Fibroblast of skin of scalp (primary cell): ENCODE measurements around the gene NCCRP1.

Source experiments
- DNase-seq: peaks from one replicate; pipeline ENCODE4 v3.0.0-alpha.2; 2013

Gene NCCRP1

GRCh38 chr19:39165857-39166256 is 30.9 kb upstream of the NCCRP1 start:
- no peak for DNase-seq

GRCh38 chr19:39166571-39167391 is 30.0 kb upstream of the NCCRP1 start:
- no peak for DNase-seq

GRCh38 chr19:39167461-39168257 is 29.1 kb upstream of the NCCRP1 start:
- no peak for DNase-seq

- no peak for DNase-seq
Observed at GRCh38 chr19:39168258-39169142, 28.3 kb upstream of the NCCRP1 start.

GRCh38 chr19:39169143-39169810 is 27.5 kb upstream of the NCCRP1 start:
- DNase-seq: no peak

- no peak for DNase-seq
Observed at GRCh38 chr19:39170386-39171231, 26.2 kb upstream of the NCCRP1 start.

GRCh38 chr19:39171479-39172465 is 25.0 kb upstream of the NCCRP1 start:
- no peak for DNase-seq

GRCh38 chr19:39172700-39173501 is 23.9 kb upstream of the NCCRP1 start:
- no peak for DNase-seq

- DNase-seq: no peak
Observed at GRCh38 chr19:39173502-39173991, 23.2 kb upstream of the NCCRP1 start.

- no peak for DNase-seq
Observed at GRCh38 chr19:39174142-39174541, 22.6 kb upstream of the NCCRP1 start.

GRCh38 chr19:39174558-39175544 is 21.9 kb upstream of the NCCRP1 start:
- no peak for DNase-seq

- DNase-seq: no peak
Observed at GRCh38 chr19:39175564-39175963, 21.2 kb upstream of the NCCRP1 start.

GRCh38 chr19:39177110-39177699 is 19.6 kb upstream of the NCCRP1 start:
- no peak for DNase-seq

GRCh38 chr19:39177736-39178135 is 19.0 kb upstream of the NCCRP1 start:
- DNase-seq: no peak

- DNase-seq: no peak
Observed at GRCh38 chr19:39178296-39179006, 18.3 kb upstream of the NCCRP1 start.

GRCh38 chr19:39179754-39180153 is 17.0 kb upstream of the NCCRP1 start:
- DNase-seq: no peak

- DNase-seq: no peak
Observed at GRCh38 chr19:39180749-39181148, 16.0 kb upstream of the NCCRP1 start.
